ENCODE results near the gene GLB1L2. TPM values are rescaled to one million over a fixed set of nuclear protein-coding genes. Genes with fewer than 3 reads are reported as not detected.

GLB1L2 gene
- total and polyA plus RNA-seq, 2 experiments from 2014 or later = 3.3 to 12.3 TPM

GRCh38 chr11:134383576-134384221, 51.9 kb downstream of the GLB1L2 start (continued):
- TF ChIP-seq ZNF462 (CRISPR knock-in tag; IDR thresholded peaks at IDR 0.05) = no peak

DNA sequence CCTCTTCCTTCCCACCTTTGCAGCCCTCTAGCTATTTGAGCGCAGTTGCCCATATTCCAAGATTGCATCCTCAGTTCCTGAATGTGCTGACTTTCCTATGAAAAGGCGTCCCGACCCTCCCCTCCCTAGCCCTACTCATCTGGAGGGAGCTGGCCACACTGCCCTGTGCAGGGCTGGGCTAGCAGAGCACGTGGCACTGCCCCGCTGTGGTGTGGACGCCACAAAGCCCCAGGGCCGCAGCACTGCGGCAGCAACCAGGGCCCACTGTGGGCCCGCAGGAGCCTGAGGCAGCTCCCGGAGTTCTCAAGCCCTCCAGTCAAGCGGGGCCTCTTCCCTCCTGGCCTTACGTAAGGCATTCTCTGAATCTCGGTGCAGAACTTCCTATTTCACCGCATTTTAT, 52.6 kb downstream of the GLB1L2 start:
- H3K27ac ChIP-seq (ENCODE audit: low read depth) = no peak overlapping the region
- TF ChIP-seq ZNF331 (CRISPR knock-in tag; IDR thresholded peaks at IDR 0.05; ENCODE audit: low read depth) = no peak
- TF ChIP-seq JUNB (IDR thresholded peaks at IDR 0.05; ENCODE audit: unreplicated experiment) = no peak
- TF ChIP-seq NANOG (IDR thresholded peaks at IDR 0.05; ENCODE audit: borderline replicate concordance) = no peak
- TF ChIP-seq, protein P1, sequence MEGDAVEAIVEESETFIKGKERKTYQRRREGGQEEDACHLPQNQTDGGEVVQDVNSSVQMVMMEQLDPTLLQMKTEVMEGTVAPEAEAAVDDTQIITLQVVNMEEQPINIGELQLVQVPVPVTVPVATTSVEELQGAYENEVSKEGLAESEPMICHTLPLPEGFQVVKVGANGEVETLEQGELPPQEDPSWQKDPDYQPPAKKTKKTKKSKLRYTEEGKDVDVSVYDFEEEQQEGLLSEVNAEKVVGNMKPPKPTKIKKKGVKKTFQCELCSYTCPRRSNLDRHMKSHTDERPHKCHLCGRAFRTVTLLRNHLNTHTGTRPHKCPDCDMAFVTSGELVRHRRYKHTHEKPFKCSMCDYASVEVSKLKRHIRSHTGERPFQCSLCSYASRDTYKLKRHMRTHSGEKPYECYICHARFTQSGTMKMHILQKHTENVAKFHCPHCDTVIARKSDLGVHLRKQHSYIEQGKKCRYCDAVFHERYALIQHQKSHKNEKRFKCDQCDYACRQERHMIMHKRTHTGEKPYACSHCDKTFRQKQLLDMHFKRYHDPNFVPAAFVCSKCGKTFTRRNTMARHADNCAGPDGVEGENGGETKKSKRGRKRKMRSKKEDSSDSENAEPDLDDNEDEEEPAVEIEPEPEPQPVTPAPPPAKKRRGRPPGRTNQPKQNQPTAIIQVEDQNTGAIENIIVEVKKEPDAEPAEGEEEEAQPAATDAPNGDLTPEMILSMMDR (conservative IDR thresholded peaks at IDR 0.05; ENCODE audit: low read depth in 2 of 2) = no peak
- no peak for TF ChIP-seq ETS1 (IDR thresholded peaks at IDR 0.05)
- TF ChIP-seq POLR2AphosphoS5 (IDR thresholded peaks at IDR 0.05; ENCODE audit: low read depth) = no peak
- TF ChIP-seq CREB1 (CRISPR knock-in tag; IDR thresholded peaks at IDR 0.05; ENCODE audit: low read depth) = no peak

More for the DNA sequence above, 52.6 kb downstream of the GLB1L2 start:
- Mint-ChIP-seq H3K4me1 (peaks cover 12% of the 10 kb centered on the region), H3K27ac (no peak overlapping the region), H3K9me3 (no peaks in the 10 kb centered on the region), H3K36me3 (ENCODE audit: low read depth) (peaks cover 34% of the 10 kb centered on the region), H3K4me3 (no peak overlapping the region), H3K27me3 (ENCODE audit: insufficient read depth, low read depth, poor library complexity) (peaks cover 9% of the 10 kb centered on the region)
- Histone ChIP-seq H3K4me1 (ENCODE audit: insufficient read depth) (no peaks in the 10 kb centered on the region), H4K20me1 (replicated peaks; ENCODE audit: insufficient read depth) (peaks cover 11% of the 10 kb centered on the region; the same call in 1 of the 2 replicates), H3F3A (replicated peaks; ENCODE audit: low read depth) (no peaks in the 10 kb centered on the region), H3K4me3 (no peak overlapping the region), H2AFZ (no peak overlapping the region), H3K9me2 (ENCODE audit: insufficient read depth) (no peaks in the 10 kb centered on the region), H3K36me3 (ENCODE audit: insufficient read depth) (no peaks in the 10 kb centered on the region), H3K27me3 (ENCODE audit: insufficient read depth) (no peaks in the 10 kb centered on the region), H3K4me2 (no peak overlapping the region), H3K79me2 (replicated peaks; ENCODE audit: insufficient read depth) (no peaks in the 10 kb centered on the region)
- ATAC-seq (peak; percentile 24; the same call in 2 of the 3 replicates), DNase-seq (ENCODE audit: low spot score) (no peak)

All from GM23338 (cell line).